GM21576 (cell line): ENCODE data around the gene APOB.

Source experiments
- ATAC-seq: cut with Tn5 transposase; IDR thresholded peaks from one replicate; pipeline ENCODE4 v1.9.1; 2021; ENCODE audit warnings: mild to moderate bottlenecking, moderate library complexity; ENCODE audit not compliant: unreplicated experiment

Gene APOB, protein sequence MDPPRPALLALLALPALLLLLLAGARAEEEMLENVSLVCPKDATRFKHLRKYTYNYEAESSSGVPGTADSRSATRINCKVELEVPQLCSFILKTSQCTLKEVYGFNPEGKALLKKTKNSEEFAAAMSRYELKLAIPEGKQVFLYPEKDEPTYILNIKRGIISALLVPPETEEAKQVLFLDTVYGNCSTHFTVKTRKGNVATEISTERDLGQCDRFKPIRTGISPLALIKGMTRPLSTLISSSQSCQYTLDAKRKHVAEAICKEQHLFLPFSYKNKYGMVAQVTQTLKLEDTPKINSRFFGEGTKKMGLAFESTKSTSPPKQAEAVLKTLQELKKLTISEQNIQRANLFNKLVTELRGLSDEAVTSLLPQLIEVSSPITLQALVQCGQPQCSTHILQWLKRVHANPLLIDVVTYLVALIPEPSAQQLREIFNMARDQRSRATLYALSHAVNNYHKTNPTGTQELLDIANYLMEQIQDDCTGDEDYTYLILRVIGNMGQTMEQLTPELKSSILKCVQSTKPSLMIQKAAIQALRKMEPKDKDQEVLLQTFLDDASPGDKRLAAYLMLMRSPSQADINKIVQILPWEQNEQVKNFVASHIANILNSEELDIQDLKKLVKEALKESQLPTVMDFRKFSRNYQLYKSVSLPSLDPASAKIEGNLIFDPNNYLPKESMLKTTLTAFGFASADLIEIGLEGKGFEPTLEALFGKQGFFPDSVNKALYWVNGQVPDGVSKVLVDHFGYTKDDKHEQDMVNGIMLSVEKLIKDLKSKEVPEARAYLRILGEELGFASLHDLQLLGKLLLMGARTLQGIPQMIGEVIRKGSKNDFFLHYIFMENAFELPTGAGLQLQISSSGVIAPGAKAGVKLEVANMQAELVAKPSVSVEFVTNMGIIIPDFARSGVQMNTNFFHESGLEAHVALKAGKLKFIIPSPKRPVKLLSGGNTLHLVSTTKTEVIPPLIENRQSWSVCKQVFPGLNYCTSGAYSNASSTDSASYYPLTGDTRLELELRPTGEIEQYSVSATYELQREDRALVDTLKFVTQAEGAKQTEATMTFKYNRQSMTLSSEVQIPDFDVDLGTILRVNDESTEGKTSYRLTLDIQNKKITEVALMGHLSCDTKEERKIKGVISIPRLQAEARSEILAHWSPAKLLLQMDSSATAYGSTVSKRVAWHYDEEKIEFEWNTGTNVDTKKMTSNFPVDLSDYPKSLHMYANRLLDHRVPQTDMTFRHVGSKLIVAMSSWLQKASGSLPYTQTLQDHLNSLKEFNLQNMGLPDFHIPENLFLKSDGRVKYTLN (N-terminal part only)

DNA sequence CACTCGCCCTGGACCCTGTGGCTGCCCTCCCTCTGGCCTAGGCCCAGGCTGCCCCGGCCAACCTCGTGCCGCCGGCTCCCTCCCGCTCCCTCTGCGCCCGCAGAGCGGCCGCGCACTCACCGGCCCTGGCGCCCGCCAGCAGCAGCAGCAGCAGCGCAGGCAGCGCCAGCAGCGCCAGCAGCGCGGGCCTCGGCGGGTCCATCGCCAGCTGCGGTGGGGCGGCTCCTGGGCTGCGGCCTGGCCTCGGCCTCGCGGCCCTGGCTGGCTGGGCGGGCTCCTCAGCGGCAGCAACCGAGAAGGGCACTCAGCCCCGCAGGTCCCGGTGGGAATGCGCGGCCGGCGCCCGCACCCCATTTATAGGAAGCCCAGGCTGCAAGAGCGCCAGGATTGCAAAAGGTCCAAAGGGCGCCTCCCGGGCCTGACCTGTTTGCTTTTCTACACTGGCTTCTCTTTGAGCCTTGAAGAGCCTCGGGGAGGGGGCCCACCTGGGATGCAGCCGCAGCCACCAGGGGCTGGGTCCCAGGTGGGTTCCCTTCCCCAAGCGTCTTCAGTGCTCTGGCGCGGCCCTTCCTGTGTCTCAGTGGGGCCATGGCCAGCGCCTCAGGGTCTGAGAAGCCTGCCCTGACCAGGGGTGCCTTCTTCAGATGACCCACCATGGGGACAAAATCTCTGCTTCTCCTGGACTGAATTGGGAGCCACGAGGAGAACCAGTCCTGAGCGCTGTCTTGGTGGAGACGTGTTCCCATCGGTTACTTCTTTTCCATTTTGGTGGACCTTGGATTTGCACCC lies at the start of gene APOB:
Gene APOB, minus strand, starts transcription at position 330 of the 789 bp plus-strand sequence. Its CDS starts 128 bp downstream, at position 202.
- ATAC-seq = no peak

DNA sequence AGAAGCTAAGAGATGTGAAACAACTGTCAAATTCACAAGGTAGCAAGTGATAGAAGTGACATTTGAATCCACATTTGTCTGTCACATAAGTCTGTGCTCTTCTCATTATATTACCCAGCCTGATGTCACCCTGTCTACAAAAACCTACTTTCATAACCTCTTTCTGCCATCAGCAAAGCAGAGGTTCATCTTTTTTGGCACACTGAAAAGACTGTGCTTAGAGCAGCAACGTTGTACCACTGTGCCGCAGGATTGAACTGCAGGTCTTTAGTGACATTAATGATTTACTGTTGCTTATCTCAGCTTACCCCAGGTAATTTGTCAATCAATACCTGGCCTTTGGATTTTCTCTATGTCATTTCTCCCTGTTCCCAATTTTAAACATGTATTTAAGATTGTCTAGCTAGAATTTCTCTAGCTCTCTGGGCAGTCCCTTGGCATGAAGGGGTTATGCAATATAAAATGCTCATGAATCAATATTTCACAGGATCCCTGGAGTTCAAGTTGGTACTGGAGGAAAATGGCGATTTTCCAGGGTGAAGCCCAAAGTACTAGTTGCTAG lies 48.5 kb upstream of the APOB start:
- ATAC-seq = no peak

DNA sequence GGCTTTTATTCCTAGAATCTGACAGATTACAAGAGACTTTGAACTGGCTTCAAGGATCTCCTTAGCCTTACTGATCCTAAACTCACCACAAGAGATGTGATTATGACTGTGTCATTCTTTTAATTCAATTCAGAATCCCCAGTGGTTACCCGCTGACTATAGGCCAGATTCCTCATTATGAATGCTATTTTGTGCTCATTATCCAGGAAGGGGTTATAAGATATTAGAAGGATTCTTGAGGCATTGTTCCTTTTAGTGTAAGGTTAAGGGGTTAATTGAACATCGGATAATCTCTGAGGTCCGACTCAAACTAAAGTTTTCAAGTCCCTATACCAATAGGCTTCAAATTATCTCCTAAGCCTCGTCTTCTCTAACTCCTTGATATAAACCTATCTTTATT lies 40.5 kb upstream of the APOB start:
- no peak for ATAC-seq

DNA sequence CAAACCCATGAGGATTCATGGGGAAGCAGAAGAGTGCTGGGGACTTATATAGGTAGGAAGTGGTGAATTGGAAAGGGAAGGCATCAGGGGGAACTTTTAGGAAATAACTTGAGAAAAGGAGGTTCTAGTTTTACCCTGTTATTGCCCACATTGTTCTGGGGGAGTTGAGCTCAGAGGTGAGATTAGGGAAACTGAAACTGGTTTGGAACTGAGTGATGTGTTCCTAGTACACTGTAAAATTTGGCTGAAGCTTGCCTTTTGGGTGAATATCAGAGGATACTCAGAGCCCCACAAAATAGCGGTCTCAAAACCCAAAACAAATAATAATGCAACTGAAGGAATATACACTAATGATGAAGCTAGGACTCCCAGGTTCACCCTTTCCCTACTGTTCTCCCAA lies 39.6 kb upstream of the APOB start:
- ATAC-seq = no peak

DNA sequence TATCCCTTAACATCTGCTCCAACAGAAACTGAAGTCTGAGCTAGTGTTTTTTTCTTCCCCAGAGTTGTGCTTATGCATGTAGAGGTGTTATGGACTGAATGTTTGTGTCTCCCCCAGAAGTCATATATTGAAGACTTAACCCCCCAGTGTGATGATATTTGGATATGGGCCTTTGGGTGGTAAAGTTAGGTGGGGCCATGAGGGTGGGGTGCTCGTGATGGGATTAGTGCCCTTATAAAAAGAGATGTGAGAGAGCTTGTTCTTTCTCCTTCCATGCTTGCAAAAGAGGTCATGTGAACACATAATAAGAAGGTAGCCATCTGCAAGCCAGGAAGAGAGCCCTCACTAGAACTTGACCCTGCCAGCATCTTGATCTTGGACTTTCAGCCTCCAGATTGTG lies 34.4 kb upstream of the APOB start:
- no peak for ATAC-seq

DNA sequence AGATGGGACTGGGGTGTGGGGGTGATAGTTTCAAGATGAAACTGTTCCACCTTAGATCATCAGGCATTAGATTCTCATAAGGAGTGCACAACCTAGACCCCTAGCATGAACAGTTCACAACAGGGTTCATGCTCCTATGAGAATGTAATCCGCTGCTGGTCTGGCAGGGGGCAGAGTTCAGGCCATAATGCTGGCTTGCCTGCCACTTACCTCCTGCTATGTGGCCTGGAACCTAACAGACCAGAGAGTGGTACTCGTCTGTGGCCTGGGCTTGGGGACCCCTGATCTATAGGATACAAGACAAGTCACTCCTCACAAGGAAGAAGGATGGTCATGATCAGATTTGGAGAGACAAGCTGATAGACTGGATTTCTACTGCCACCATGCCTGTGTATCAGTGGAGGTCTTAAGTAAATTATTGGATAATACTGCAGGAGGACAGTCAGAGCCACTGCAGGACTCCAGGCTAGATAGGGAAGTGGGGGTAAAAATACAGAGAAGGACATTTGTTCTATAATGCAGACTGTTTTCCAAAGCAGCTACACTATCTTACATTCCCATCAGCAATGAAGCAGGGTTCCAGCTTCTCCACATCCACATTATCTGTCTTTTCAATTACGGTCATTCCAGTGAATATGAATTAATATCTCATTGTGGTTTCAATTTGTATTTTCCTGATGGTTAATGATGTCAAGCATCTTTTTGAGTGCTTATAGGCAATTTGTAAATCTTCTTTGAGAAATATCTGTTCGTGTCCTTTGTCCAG lies 28.8 kb upstream of the APOB start:
- no peak for ATAC-seq

DNA sequence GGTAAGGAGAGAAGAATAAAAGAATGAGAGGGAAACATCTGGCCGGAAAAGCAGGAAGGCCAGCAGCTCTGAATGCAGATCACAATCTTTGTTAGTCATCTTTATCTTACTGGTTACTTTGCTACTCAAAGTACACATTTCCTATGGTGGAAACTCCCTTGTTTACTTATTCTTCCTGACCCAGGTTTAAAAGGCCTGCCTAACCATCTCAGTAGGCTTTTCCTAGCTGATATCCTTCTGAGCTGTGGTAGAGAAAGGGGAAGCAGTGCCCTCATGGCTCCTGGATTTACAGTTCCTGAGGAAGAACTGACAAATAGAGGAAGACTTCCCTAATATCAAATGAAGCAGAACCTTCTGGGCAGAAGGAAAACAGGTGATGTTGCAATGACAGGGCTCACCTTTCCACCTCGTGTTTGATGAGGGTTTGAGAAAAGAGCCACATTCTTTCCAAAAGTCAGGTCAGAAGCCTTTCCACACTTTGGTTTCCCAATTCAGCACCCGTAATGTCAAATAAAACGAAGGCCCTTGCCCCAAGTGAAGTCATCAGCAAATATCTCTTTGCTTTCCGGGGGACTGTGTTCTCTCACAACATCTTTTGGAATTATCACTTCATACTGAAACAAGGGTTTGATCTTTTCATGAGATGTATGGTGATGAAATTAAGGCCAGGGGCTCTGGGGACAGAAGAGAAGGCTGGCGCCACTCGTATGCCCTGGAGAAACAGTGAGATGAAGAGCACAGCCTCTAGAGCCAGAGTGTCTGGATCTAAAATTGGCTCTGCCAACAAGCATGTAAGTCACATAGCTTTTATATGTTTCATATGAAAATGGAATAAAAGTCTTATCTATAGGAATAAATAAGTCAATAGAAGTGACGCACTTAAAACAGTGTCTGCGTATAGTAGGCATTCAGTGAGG lies 26.7 kb upstream of the APOB start:
- ATAC-seq = no peak

DNA sequence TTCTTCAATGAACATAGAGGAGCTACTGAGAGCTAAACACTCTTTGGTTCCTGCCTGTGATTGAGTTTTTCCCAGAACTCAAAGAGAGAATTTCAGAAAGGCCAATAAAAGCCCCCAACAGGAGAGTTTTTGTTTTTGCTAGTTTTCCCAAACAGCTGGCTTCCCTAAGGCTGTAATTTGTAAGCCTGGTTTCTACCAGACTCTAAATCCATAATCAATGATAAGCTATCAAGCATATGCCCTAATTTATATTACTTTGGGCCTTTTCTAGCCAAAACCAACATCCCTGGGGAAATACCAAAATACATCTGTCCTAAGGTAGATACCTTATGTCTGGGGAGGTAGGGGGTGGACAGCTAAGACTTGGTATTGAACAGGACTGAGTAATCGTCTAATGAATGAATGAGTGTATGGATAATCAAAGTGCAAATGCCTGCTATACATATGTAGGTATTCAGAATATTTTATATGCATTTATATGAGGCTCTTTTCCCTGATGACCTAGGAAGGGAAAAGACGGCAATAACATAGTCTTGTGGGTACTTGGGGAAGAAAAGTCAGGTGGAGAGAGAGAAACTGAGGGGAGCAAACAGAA lies 26.0 kb upstream of the APOB start:
- ATAC-seq = no peak

DNA sequence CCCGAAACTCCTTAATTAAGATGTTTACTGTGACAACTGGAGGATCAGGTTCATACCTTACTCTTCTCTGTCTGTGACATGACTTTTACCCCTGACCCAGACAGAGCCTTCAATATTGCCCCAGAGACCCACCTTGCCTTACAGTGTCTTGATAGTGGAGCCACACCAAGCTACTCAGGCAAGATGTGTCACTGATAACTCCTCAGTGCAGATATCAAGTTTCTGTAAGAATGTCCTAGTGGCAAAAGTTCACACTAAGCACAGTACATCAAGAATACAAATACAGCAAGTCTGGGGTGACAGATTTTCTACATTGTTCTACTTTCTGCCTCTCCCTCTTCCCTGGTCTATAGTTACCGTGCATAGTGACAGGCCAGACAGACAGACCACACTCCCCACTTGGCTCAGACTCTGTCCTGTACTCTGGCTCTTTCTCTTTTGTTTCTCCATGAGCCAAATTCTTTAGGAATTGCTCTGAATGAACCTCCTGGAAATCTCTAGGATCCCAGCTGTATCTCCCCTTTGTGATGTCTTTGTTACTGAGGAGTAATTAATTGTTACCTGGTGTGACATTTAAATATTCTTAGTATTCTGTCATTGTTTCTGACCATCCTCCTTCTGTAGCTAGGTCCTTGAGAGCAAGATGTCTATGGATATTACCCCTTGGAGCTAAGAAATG lies 24.1 kb upstream of the APOB start:
- no peak for ATAC-seq

DNA sequence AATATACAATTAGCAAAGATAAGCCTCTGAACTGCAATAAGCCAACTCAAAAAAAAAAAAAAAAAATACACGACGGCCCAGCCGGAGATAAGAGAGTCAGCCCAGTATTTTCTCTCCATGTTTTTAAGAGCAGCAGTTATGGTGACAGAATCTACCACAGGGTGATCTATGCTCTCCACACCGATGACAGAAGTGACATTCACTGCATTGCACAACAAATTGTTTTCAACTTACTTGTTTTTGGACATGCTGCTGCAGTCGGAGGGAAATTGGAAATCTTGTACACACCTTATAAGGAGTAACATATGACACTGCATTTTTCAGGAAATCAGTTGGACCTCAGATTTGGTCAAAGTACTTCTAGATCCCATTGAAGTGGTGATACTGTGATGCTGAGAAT lies 23.3 kb upstream of the APOB start:
- no peak for ATAC-seq

DNA sequence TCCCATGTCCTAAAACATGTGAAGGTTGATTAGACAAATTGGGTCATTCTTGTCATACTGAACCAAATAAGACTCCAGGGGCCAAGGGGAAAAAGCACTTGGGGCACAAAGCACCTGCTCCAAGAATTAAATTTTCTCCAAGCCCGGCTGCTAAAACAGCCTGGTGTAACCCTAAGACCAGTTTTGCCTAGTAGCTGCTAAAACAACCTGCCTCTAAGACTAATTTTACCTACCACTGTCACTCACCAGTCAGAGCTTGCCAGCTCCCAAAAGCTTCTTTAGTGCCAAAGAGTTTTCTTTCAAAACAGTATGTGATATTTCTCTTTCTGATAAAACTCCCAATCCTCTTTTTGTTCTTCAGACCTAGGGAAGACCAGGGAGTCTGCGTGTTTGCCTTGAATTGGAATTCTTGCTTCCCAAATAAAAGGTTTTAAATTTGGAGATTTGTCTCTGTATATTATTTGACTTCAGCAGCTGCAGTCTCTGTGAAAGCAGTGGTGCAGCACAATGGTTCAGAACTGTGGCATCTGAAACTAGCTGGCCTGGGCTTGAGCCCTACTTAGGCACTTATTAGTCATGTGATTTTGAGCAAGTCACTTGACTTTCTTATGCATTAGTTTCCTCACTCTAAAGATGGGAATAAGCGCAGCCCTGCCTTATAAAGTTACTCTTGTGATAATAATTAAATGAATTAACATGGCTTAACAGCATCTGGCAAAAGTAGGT lies 16.2 kb upstream of the APOB start:
- no peak for ATAC-seq

DNA sequence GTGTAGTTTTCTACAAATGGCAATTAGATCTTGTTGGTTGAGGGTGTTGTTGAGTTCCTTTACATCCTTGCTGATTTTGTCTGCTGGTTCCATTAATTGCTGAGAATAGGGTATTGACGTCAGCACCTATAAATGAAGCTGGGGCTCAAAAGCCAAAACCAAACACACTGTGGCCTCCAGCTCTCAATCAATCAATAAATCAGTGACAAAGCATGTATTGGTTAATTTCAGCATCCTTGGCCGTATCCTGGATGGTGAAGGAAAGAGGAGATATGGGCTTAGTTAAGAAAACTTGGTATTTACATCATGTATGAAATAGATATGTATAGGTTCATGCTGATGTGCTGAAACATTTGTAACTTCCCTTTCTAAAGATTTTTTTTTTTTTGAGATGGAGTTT lies 13.2 kb upstream of the APOB start:
- ATAC-seq = no peak

DNA sequence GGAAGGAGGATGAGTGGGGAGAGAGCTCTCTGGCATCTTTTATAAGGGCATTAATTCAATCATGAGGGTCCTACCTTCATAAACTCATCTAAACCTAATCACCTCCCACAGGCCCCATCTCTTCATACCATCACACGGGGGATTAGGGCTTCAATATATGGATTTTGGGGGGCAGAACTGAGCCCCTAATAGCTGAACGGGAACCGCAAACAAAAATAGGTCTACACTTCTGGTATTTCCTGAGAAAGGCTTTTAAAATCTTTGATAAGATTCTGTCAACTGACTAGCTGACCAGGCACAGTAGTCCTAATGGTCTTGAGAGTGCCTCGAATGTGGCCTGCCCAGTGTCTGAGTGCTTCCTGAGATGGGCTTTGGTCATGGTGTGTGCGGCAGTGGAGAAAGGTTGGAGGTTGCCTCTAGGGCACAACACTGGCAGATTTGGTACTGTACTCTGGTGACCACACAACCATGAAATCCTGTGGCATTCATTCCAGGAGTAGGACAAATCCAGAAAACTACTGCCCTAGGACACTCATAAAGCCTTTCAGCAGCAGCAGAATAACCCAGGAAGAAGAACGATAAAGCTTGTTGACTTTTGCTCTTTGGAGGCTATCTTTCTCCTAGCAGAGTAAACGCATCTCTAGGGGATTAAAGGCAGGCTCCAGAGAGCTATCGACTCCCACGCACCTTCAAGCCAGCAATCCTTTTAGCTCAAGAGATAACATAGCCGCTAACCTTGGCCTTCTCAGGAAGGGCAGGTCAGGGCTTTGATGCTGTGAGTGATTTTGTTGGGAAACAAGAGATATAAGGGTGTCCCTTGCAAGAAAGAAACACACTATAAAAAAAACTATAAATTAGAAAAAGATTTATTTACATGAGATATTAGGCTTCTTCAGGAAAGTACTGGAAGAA lies 12.3 kb upstream of the APOB start:
- no peak for ATAC-seq

DNA sequence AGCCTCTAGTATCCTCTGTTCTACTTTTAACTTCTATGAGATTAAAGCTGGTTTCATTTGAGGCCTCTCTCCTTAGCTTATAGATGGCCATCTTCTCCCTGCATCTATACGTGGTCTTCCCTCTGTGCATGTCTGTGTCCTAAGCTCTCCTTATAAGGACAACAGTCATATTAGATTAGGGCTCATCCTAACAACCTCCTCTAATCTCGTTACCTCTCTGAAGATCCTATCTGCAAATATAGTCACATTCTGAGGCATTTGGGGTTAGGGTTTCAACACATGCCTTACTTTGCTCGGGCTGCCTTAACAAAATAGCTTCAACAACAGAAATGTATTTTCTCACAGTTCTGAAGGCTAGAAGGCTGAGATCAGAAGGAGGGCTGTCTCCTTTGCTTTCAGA lies 11.6 kb upstream of the APOB start:
- ATAC-seq = no peak

DNA sequence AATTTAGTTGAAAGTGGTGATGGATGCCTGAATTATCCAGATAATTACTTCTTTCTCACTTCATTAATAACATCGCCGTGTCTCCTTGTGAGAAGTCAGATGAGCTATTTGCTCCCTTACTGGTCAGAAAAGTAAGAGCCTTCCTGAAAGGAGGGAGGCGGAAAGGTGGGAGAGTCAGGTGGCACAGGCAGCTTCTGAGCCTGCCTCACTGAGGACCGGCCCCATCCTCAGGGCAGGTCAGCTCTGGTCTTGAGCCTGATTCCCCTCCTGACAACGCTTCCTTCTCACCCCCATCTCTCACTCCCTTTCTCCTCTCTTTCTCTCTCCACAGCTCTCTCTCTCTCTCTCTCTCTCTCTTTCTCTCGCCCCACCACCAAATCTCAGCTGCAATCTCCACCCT lies 10.1 kb upstream of the APOB start:
- no peak for ATAC-seq

DNA sequence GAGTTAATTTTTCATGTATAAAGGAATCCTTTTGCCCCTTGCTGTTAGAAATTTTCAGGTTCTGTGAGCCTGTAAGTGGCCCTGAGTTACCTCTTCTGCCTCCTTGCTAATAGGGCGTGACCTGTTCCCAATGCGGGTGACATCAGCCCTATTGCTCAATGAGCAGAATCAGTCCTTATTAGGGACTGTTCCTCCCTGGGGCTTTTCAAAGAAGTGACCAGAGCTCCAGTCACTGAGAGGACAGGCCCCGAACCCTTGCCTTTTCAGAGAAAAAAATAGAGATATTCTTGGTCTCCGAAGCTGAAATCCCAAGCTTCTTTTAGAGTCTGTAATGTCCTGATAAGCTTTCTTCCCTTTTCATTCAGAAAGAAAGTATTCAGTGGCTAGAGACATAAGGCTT lies 8.2 kb upstream of the APOB start:
- no peak for ATAC-seq
